Vagina (tissue), 2 donors: ENCODE results near the gene AUP1. TPM values are rescaled to one million over a fixed set of nuclear protein-coding genes. Genes with fewer than 3 reads are reported as not detected.

ENCODE experiments used
- DNase-seq, 2 donors: peaks; one replicate each; pipeline ENCODE4 v3.0.0-alpha.2; 2017; ENCODE audit errors: extremely low spot score in 2 of 2
- H3K27ac ChIP-seq: fragments of 200-600 bp; sonication (generic); one replicate; pipeline ENCODE4 v1.5.1; 2019
- H3K27me3 ChIP-seq: fragments of 200-600 bp; sonication (generic); one replicate; pipeline ENCODE4 v1.5.1; 2019
- H3K36me3 ChIP-seq, 2 donors: fragments of 200-600 bp; sonication (generic); one replicate each; pipeline ENCODE4 v1.5.1; 2017 to 2019
- H3K4me1 ChIP-seq: fragments of 200-600 bp; sonication (generic); one replicate; pipeline ENCODE4 v1.5.1; 2019
- H3K4me3 ChIP-seq, 2 donors: fragments of 200-600 bp; sonication (generic); 1 replicate in 1 of 2; 2 replicates in 1 of 2; pipeline ENCODE4 v1.5.1; 2016 to 2019
- H3K9me3 ChIP-seq: fragments of 200-600 bp; sonication (generic); one replicate; pipeline ENCODE4 v1.5.1; 2019
- CTCF ChIP-seq, 3 experiments: fragments of 450-650 bp in 2 of 3; fragments of 200-600 bp in 1 of 3; sonication (generic) in 1 of 3; IDR thresholded peaks; one replicate each; pipeline ENCODE4 v1.5.1; 2017 to 2019; ENCODE audit warnings: antibody characterized with exemption in 3 of 3, mild to moderate bottlenecking in 2 of 3, moderate library complexity in 2 of 3
- POLR2A ChIP-seq, 2 donors: fragments of 450-650 bp; IDR thresholded peaks; one replicate each; pipeline ENCODE4 v1.6.1; 2017; ENCODE audit warnings: antibody characterized with exemption in 2 of 2, mild to moderate bottlenecking in 2 of 2, moderate library complexity in 2 of 2
- POLR2AphosphoS5 ChIP-seq, 2 donors: sonication (generic); formaldehyde crosslinking; IDR thresholded peaks; one replicate each; pipeline ENCODE4 v1.9.0; 2017; ENCODE audit warnings: antibody characterized with exemption in 2 of 2, mild to moderate bottlenecking in 2 of 2, low read depth in 1 of 2; ENCODE audit not compliant: insufficient read depth in 1 of 2
- intact Hi-C: fragments of 100-400 bp; cut with DNase I; formaldehyde crosslinking; loops from one replicate; pipeline ENCODE4 v1.15.1; 2023
- total RNA-seq: library from RNA; depleted of rRNA; stranded (reverse); fragments of >200 nt; gene quantifications from one replicate; pipeline ENCODE4 v1.2.3, GENCODE V29; 2016

AUP1 gene
- total RNA-seq, 1 donor from 2014 or later, result 124 TPM

GRCh38 chr2:74576211-74576862, 46.8 kb upstream of the AUP1 start:
- no peaks in the 10 kb centered on the region for H3K27me3 ChIP-seq
- intact Hi-C loops, result no loop called here
- no peaks in the 10 kb centered on the region for H3K9me3 ChIP-seq
- no peak for TF ChIP-seq POLR2A (IDR thresholded peaks at IDR 0.05)
- TF ChIP-seq CTCF (IDR thresholded peaks at IDR 0.05), result no peak
- TF ChIP-seq POLR2AphosphoS5 (IDR thresholded peaks at IDR 0.05; ENCODE audit: insufficient read depth in 1 of 2, low read depth in 1 of 2), result no peak
- no peak overlapping the region for H3K4me3 ChIP-seq
- no peaks in the 10 kb centered on the region for H3K4me1 ChIP-seq
- H3K36me3 ChIP-seq, result no peaks in the 10 kb centered on the region
- DNase-seq, result no peak
- H3K27ac ChIP-seq, result no peak overlapping the region

GRCh38 chr2:74575320-74575719, 45.8 kb upstream of the AUP1 start:
- Histone ChIP-seq H3K27me3 (no peaks in the 10 kb centered on the region), H3K9me3 (no peaks in the 10 kb centered on the region), H3K36me3 (no peaks in the 10 kb centered on the region), H3K27ac (no peak overlapping the region), H3K4me3 (no peak overlapping the region), H3K4me1 (no peaks in the 10 kb centered on the region)
- no peak for DNase-seq
- no peak for TF ChIP-seq CTCF (IDR thresholded peaks at IDR 0.05)
- no peak for TF ChIP-seq POLR2A (IDR thresholded peaks at IDR 0.05)
- no peak for TF ChIP-seq POLR2AphosphoS5 (IDR thresholded peaks at IDR 0.05; ENCODE audit: insufficient read depth in 1 of 2, low read depth in 1 of 2)
- intact Hi-C loops, result no loop called here

- Histone ChIP-seq H3K36me3 (no peaks in the 10 kb centered on the region), H3K4me1 (no peaks in the 10 kb centered on the region), H3K4me3 (no peak overlapping the region), H3K27me3 (no peaks in the 10 kb centered on the region), H3K27ac (no peak overlapping the region), H3K9me3 (no peaks in the 10 kb centered on the region)
- intact Hi-C loops, result no loop called here
- DNase-seq, result no peak
- TF ChIP-seq POLR2A (IDR thresholded peaks at IDR 0.05), result no peak
- no peak for TF ChIP-seq POLR2AphosphoS5 (IDR thresholded peaks at IDR 0.05; ENCODE audit: insufficient read depth in 1 of 2, low read depth in 1 of 2)
- no peak for TF ChIP-seq CTCF (IDR thresholded peaks at IDR 0.05)
Observed at GRCh38 chr2:74573747-74574562, 44.4 kb upstream of the AUP1 start.

- DNase-seq, result no peak
- Histone ChIP-seq H3K4me1 (no peaks in the 10 kb centered on the region), H3K36me3 (no peaks in the 10 kb centered on the region), H3K27me3 (no peaks in the 10 kb centered on the region), H3K9me3 (no peaks in the 10 kb centered on the region), H3K4me3 (no peak overlapping the region), H3K27ac (no peak overlapping the region)
- TF ChIP-seq POLR2A (IDR thresholded peaks at IDR 0.05) (no peak), POLR2AphosphoS5 (IDR thresholded peaks at IDR 0.05; ENCODE audit: insufficient read depth in 1 of 2, low read depth in 1 of 2) (no peak), CTCF (IDR thresholded peaks at IDR 0.05) (no peak)
- intact Hi-C loops, result no loop called here
Observed at GRCh38 chr2:74572178-74572925, 42.8 kb upstream of the AUP1 start.
